Neural cell (in vitro differentiated cells): ENCODE measurements around the gene KNL1. TPM values are rescaled to one million over a fixed set of nuclear protein-coding genes. Genes with fewer than 3 reads are reported as not detected.

ENCODE experiments used
- H2AFZ ChIP-seq: fragments of 200-600, 300-800 bp; sonication (generic), shearing (Covaris generic); 2 replicates; pipeline ENCODE4 v1.6.0; 2014; ENCODE audit warnings: low read depth, mild to moderate bottlenecking, antibody characterized with exemption, low read length, moderate library complexity
- H3F3A ChIP-seq: fragments of 200-600 bp; shearing (Covaris generic); 2 replicates; pipeline ENCODE4 v1.6.1; 2016; ENCODE audit warnings: mild to moderate bottlenecking, moderate library complexity, mixed read lengths, antibody characterized with exemption, low read length; ENCODE audit not compliant: insufficient read depth, poor library complexity, severe bottlenecking
- H3K27ac ChIP-seq: fragments of 200-600, 300-800 bp; sonication (generic), shearing (Covaris generic); 2 replicates; pipeline ENCODE4 v1.5.1; 2014; ENCODE audit warnings: mild to moderate bottlenecking, low read length, moderate library complexity
- H3K27me3 ChIP-seq: fragments of 300-800, 200-600 bp; sonication (generic), shearing (Covaris generic); 2 replicates; pipeline ENCODE4 v1.6.0; 2014; ENCODE audit warnings: mild to moderate bottlenecking, low read depth, low read length, moderate library complexity; ENCODE audit not compliant: insufficient read depth
- H3K36me3 ChIP-seq: fragments of 300-800, 200-600 bp; sonication (generic), shearing (Covaris generic); 2 replicates; pipeline ENCODE4 v1.5.1; 2014; ENCODE audit warnings: mild to moderate bottlenecking, antibody characterized with exemption, low read length, moderate library complexity; ENCODE audit not compliant: insufficient read depth
- H3K4me2 ChIP-seq: fragments of 300-800, 200-600 bp; sonication (generic), shearing (Covaris generic); 2 replicates; pipeline ENCODE4 v1.6.0; 2014; ENCODE audit warnings: mild to moderate bottlenecking, low read length
- H3K4me3 ChIP-seq: fragments of 300-800, 200-600 bp; sonication (generic), shearing (Covaris generic); 2 replicates; pipeline ENCODE4 v1.5.1; 2014; ENCODE audit warnings: mild to moderate bottlenecking, low read length, moderate library complexity
- H3K79me2 ChIP-seq: fragments of 200-600 bp; shearing (Covaris generic); replicated peaks from 2 replicates; pipeline ENCODE4 v1.6.0; 2014; ENCODE audit warnings: mild to moderate bottlenecking, low read length, moderate library complexity; ENCODE audit not compliant: insufficient read depth
- H3K9ac ChIP-seq: fragments of 300-800, 200-600 bp; sonication (generic), shearing (Covaris generic); 2 replicates; pipeline ENCODE4 v1.6.1; 2016; ENCODE audit warnings: mild to moderate bottlenecking, low read length, mixed read lengths
- H3K9me2 ChIP-seq: fragments of 200-600 bp; shearing (Covaris generic); 2 replicates; pipeline ENCODE4 v1.6.1; 2016; ENCODE audit warnings: mild to moderate bottlenecking, low read length, mixed read lengths; ENCODE audit not compliant: insufficient read depth
- H3K9me3 ChIP-seq: fragments of 200-600, 300-800 bp; sonication (generic), shearing (Covaris generic); 2 replicates; pipeline ENCODE4 v1.6.1; 2016; ENCODE audit warnings: mild to moderate bottlenecking, mixed run types, low read length, moderate library complexity, mixed read lengths
- H4K20me1 ChIP-seq: fragments of 200-600 bp; shearing (Covaris generic); 2 replicates; pipeline ENCODE4 v1.6.1; 2016; ENCODE audit warnings: mild to moderate bottlenecking, mixed run types; ENCODE audit not compliant: insufficient read depth
- EP300 ChIP-seq: fragments of 450-650 bp; conservative IDR thresholded peaks from 2 replicates; pipeline ENCODE4 v1.6.1; 2014; ENCODE audit warnings: antibody characterized with exemption, mild to moderate bottlenecking, moderate library complexity; ENCODE audit not compliant: poor library complexity, severe bottlenecking
- EZH2 ChIP-seq: fragments of 200-600, 300-800 bp; shearing (Covaris generic), sonication (generic); IDR thresholded peaks from 2 replicates; pipeline ENCODE4 v1.6.1; 2014; ENCODE audit warnings: antibody characterized with exemption, low read length, borderline replicate concordance, mild to moderate bottlenecking; ENCODE audit not compliant: insufficient read depth, poor library complexity, severe bottlenecking
- MXI1 ChIP-seq: fragments of 450-650 bp; conservative IDR thresholded peaks from 2 replicates; pipeline ENCODE4 v1.6.1; 2014; ENCODE audit warnings: antibody characterized with exemption, mild to moderate bottlenecking; ENCODE audit not compliant: poor library complexity, severe bottlenecking
- POLR2AphosphoS5 ChIP-seq: IDR thresholded peaks from 2 replicates; pipeline ENCODE4 v1.6.1; 2012
- RAD21 ChIP-seq: fragments of 450-650 bp; conservative IDR thresholded peaks from 2 replicates; pipeline ENCODE4 v1.6.1; 2014; ENCODE audit warnings: antibody characterized with exemption, mild to moderate bottlenecking, moderate library complexity
- SMC3 ChIP-seq: fragments of 450-650 bp; conservative IDR thresholded peaks from 2 replicates; pipeline ENCODE4 v1.6.1; 2014; ENCODE audit warnings: antibody characterized with exemption, mild to moderate bottlenecking, moderate library complexity; ENCODE audit not compliant: poor library complexity
- TAF1 ChIP-seq: IDR thresholded peaks from 2 replicates; pipeline ENCODE4 v1.6.1; 2012; ENCODE audit warnings: low read depth
- polyA plus RNA-seq: library from polyadenylated mRNA; depleted of rRNA; stranded (reverse); fragments of >200 nt; gene quantifications from 2 replicates; pipeline ENCODE4 v1.2.3, GENCODE V29; 2014
- TF ChIP-seq, protein P1 (sequence below): fragments of 450-650 bp; IDR thresholded peaks from 2 replicates; pipeline ENCODE4 v1.5.1; 2014; ENCODE audit warnings: antibody characterized with exemption, mild to moderate bottlenecking, moderate library complexity; ENCODE audit not compliant: poor library complexity, severe bottlenecking
- TF ChIP-seq, protein P2 (sequence below): IDR thresholded peaks from 2 replicates; pipeline ENCODE4 v1.6.1; 2012; ENCODE audit warnings: borderline replicate concordance

The KNL1 gene
- polyA plus RNA-seq, 1 donor from 2014 or later = 2.4 TPM

DNA sequence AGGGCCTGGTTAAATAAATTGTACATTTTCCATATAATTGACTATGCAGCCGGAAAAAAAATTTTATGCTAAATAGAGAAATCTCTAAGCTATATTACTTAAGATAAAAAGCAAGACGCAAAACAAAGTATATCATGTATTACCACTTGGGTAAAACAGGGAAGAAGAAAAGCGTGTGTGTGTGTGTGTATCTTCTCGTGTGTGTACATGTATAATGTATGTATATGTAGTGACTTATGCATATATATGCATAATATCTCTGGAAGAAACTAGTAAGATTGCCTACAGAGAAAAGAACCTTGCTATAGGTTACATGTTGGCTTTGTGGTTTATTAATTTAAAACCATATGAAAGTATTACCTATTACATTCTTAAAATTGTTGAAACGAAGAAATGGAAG lies 19.0 kb downstream of the KNL1 start:
- no peaks in the 10 kb centered on the region for H3F3A ChIP-seq
- H2AFZ ChIP-seq = no peak overlapping the region
- H4K20me1 ChIP-seq = no peaks in the 10 kb centered on the region
- no peak for TF ChIP-seq TAF1
- TF ChIP-seq SMC3 = no peak
- TF ChIP-seq MXI1 = no peak
- TF ChIP-seq, protein P1, sequence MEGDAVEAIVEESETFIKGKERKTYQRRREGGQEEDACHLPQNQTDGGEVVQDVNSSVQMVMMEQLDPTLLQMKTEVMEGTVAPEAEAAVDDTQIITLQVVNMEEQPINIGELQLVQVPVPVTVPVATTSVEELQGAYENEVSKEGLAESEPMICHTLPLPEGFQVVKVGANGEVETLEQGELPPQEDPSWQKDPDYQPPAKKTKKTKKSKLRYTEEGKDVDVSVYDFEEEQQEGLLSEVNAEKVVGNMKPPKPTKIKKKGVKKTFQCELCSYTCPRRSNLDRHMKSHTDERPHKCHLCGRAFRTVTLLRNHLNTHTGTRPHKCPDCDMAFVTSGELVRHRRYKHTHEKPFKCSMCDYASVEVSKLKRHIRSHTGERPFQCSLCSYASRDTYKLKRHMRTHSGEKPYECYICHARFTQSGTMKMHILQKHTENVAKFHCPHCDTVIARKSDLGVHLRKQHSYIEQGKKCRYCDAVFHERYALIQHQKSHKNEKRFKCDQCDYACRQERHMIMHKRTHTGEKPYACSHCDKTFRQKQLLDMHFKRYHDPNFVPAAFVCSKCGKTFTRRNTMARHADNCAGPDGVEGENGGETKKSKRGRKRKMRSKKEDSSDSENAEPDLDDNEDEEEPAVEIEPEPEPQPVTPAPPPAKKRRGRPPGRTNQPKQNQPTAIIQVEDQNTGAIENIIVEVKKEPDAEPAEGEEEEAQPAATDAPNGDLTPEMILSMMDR = no peak
- TF ChIP-seq POLR2AphosphoS5 = no peak
- no peak for TF ChIP-seq RAD21
- TF ChIP-seq, protein P2, sequence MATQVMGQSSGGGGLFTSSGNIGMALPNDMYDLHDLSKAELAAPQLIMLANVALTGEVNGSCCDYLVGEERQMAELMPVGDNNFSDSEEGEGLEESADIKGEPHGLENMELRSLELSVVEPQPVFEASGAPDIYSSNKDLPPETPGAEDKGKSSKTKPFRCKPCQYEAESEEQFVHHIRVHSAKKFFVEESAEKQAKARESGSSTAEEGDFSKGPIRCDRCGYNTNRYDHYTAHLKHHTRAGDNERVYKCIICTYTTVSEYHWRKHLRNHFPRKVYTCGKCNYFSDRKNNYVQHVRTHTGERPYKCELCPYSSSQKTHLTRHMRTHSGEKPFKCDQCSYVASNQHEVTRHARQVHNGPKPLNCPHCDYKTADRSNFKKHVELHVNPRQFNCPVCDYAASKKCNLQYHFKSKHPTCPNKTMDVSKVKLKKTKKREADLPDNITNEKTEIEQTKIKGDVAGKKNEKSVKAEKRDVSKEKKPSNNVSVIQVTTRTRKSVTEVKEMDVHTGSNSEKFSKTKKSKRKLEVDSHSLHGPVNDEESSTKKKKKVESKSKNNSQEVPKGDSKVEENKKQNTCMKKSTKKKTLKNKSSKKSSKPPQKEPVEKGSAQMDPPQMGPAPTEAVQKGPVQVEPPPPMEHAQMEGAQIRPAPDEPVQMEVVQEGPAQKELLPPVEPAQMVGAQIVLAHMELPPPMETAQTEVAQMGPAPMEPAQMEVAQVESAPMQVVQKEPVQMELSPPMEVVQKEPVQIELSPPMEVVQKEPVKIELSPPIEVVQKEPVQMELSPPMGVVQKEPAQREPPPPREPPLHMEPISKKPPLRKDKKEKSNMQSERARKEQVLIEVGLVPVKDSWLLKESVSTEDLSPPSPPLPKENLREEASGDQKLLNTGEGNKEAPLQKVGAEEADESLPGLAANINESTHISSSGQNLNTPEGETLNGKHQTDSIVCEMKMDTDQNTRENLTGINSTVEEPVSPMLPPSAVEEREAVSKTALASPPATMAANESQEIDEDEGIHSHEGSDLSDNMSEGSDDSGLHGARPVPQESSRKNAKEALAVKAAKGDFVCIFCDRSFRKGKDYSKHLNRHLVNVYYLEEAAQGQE = no peak
- TF ChIP-seq EZH2 = no peak
- no peak for TF ChIP-seq EP300
- H3K9ac ChIP-seq = no peak overlapping the region
- no peak overlapping the region for H3K4me3 ChIP-seq
- no peaks in the 10 kb centered on the region for H3K79me2 ChIP-seq
- H3K27ac ChIP-seq = no peak overlapping the region
- no peaks in the 10 kb centered on the region for H3K9me3 ChIP-seq
- H3K9me2 ChIP-seq = no peaks in the 10 kb centered on the region
- no peaks in the 10 kb centered on the region for H3K27me3 ChIP-seq
- H3K36me3 ChIP-seq = no peaks in the 10 kb centered on the region
- no peak overlapping the region for H3K4me2 ChIP-seq

DNA sequence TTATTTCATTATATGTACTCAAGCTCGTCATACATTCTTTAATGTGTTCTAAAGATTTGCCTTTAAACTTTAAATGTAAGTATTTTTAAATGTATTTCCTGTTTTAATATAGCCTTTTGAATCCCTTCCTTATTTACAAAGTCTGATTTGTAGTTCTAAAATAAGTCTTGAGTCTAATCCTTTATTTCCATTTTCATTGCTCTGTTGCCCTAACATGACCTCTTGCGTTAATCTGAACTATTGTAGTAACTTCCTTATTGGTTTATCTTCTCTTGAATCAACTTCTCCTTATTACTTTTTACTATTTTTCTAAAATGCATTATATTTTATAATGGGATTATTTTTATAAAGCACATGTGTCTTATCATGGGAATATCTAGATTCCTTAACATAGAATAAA lies 24.0 kb downstream of the KNL1 start:
- Histone ChIP-seq H3K9me2 (no peaks in the 10 kb centered on the region), H3K9me3 (no peaks in the 10 kb centered on the region), H3K36me3 (no peaks in the 10 kb centered on the region), H3K4me3 (no peak overlapping the region), H3F3A (no peaks in the 10 kb centered on the region), H3K27me3 (no peaks in the 10 kb centered on the region), H3K79me2 (no peaks in the 10 kb centered on the region), H3K4me2 (no peak overlapping the region), H4K20me1 (no peaks in the 10 kb centered on the region), H3K27ac (no peak overlapping the region), H3K9ac (no peak overlapping the region), H2AFZ (no peak overlapping the region)
- TF ChIP-seq POLR2AphosphoS5 = no peak
- no peak for TF ChIP-seq SMC3
- TF ChIP-seq, protein P1 = no peak
- TF ChIP-seq TAF1 = no peak
